PC-3 (cell line): ENCODE results near the gene IGSF9B. TPM values are rescaled to one million over a fixed set of nuclear protein-coding genes. Genes with fewer than 3 reads are reported as not detected.

ENCODE experiments used
- ATAC-seq: fragments of 200-7000 bp; cut with Tn5 transposase; 2 replicates; pipeline ENCODE4 v1.9.1; 2020; ENCODE audit warnings: mild to moderate bottlenecking, moderate library complexity
- BruUV-seq: library from RNA; stranded (reverse); fragments of 400-500 nt; replicated peaks from 2 replicates; lab custom pipeline; 2021; lab: Mats Ljungman, UMichigan
- CTCF ChIA-PET: fragments of 300-600 bp; sonication (Branson Sonifier 250); formaldehyde crosslinking; loops from one replicate; lab custom pipeline; 2022; ENCODE audit warnings: antibody characterized with exemption; lab: Charles Lee
- POLR2A ChIA-PET: fragments of 300-600 bp; sonication (Branson Sonifier 250); formaldehyde crosslinking; loops from one replicate; lab custom pipeline; 2022; ENCODE audit warnings: antibody characterized with exemption; ENCODE audit not compliant: unreplicated experiment; lab: Charles Lee
- DNase-seq: peaks from one replicate; pipeline ENCODE4 v3.0.0-alpha.2; 2015
- H2AFZ ChIP-seq: fragments of 300-600 bp; sonication (generic); 2 replicates; pipeline ENCODE4 v1.6.0; 2016; ENCODE audit warnings: antibody characterized with exemption, low read length
- H3F3A ChIP-seq: fragments of 300-600 bp; sonication (generic); one replicate; pipeline ENCODE4 v1.6.0; 2017; ENCODE audit warnings: antibody characterized with exemption, low read length, control low read depth, mild to moderate bottlenecking; ENCODE audit not compliant: unreplicated experiment
- H3K27ac ChIP-seq: fragments of 300-600 bp; sonication (generic); 2 replicates; pipeline ENCODE4 v1.5.1; 2016; ENCODE audit warnings: mild to moderate bottlenecking, low read length
- H3K27me3 ChIP-seq: fragments of 300-600 bp; sonication (generic); 2 replicates; pipeline ENCODE4 v1.6.1; 2016; ENCODE audit warnings: low read length, mixed read lengths
- H3K36me3 ChIP-seq: fragments of 300-600 bp; sonication (generic); 2 replicates; pipeline ENCODE4 v1.6.1; 2016; ENCODE audit warnings: low read depth, mixed run types, low read length, mixed read lengths
- H3K4me1 ChIP-seq: fragments of 300-600 bp; sonication (generic); 2 replicates; pipeline ENCODE4 v1.5.1; 2016; ENCODE audit warnings: low read length; ENCODE audit not compliant: insufficient read depth
- H3K4me2 ChIP-seq: fragments of 300-600 bp; sonication (generic); 2 replicates; pipeline ENCODE4 v1.6.0; 2016; ENCODE audit warnings: low read length
- H3K4me3 ChIP-seq: fragments of 300-600 bp; sonication (generic); 2 replicates; pipeline ENCODE4 v1.5.1; 2016; ENCODE audit warnings: mild to moderate bottlenecking, low read length, mixed read lengths
- H3K79me2 ChIP-seq: fragments of 300-600 bp; sonication (generic); 2 replicates; pipeline ENCODE4 v1.6.1; 2017; ENCODE audit warnings: low read length, mixed read lengths
- H3K9ac ChIP-seq: fragments of 300-600 bp; sonication (generic); 2 replicates; pipeline ENCODE4 v1.6.0; 2016; ENCODE audit warnings: mild to moderate bottlenecking, low read length
- H3K9me2 ChIP-seq: fragments of 300-600 bp; sonication (generic); replicated peaks from 2 replicates; pipeline ENCODE4 v1.6.1; 2016; ENCODE audit warnings: mixed run types, low read length, mixed read lengths
- H3K9me3 ChIP-seq: fragments of 300-600 bp; sonication (generic); 2 replicates; pipeline ENCODE4 v1.6.1; 2016; ENCODE audit warnings: low read length, mixed read lengths
- H4K20me1 ChIP-seq: fragments of 300-600 bp; sonication (generic); 2 replicates; pipeline ENCODE4 v1.6.1; 2016; ENCODE audit warnings: low read length, mixed read lengths
- EZH2 ChIP-seq: fragments of 300-600 bp; sonication (generic); IDR thresholded peaks from one replicate; pipeline ENCODE4 v1.6.1; 2017; ENCODE audit warnings: antibody characterized with exemption, mild to moderate bottlenecking, low read length; ENCODE audit not compliant: unreplicated experiment
- EZH2phosphoT487 ChIP-seq: fragments of 300-600 bp; sonication (generic); IDR thresholded peaks from 2 replicates; pipeline ENCODE4 v1.6.1; 2018; ENCODE audit warnings: mild to moderate bottlenecking, antibody characterized with exemption, low read length, borderline replicate concordance
- intact Hi-C: fragments of 100-400 bp; cut with micrococcal nuclease; formaldehyde crosslinking; loops from 2 replicates; pipeline ENCODE4 v1.9.0; 2023
- total RNA-seq: library from RNA; depleted of rRNA; stranded (reverse); fragments of >200 nt; gene quantifications from 2 replicates; pipeline ENCODE4 v1.2.3, GENCODE V29; 2014
- TF ChIP-seq, protein P1 (sequence below): fragments of 300-600 bp; sonication (generic); conservative IDR thresholded peaks from 2 replicates; pipeline ENCODE4 v1.5.1; 2017; ENCODE audit warnings: antibody characterized with exemption, low read depth, mild to moderate bottlenecking, low read length

The IGSF9B gene
- total RNA-seq, 1 experiment from 2014 or later: 0.58 TPM

DNA sequence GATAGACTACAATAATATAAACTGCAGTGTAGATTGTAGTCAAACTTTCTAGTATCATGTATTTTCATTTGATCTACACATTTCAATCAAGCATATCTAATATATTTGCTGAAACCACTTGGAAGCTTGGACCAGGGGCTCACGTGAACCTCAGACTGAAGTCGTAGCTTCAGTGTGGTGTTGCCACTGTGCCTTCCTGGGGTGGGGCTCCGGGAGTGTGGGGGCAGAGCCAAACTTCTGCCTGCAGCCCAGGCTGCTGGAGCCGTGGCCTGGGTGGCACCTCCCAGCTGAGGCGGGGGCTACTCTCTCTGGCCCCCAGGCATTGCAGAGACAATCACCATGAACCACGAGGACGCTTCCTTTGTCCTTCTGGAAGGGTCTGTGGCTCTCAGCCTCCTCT is 36.3 kb upstream of the IGSF9B start:
- Histone ChIP-seq H3K4me1 (no peaks in the 10 kb centered on the region), H3K79me2 (no peaks in the 10 kb centered on the region), H3K4me2 (no peak overlapping the region), H3K4me3 (no peak overlapping the region), H4K20me1 (no peaks in the 10 kb centered on the region), H3K27me3 (peaks cover 43% of the 10 kb centered on the region), H3K27ac (no peak overlapping the region), H3F3A (no peaks in the 10 kb centered on the region), H3K36me3 (no peaks in the 10 kb centered on the region), H2AFZ (no peak overlapping the region), H3K9me3 (no peaks in the 10 kb centered on the region), H3K9ac (no peak overlapping the region), H3K9me2 (no peaks in the 10 kb centered on the region)
- CTCF ChIA-PET: no interaction called here
- no peak for ATAC-seq
- TF ChIP-seq EZH2: no peak
- TF ChIP-seq, protein P1, sequence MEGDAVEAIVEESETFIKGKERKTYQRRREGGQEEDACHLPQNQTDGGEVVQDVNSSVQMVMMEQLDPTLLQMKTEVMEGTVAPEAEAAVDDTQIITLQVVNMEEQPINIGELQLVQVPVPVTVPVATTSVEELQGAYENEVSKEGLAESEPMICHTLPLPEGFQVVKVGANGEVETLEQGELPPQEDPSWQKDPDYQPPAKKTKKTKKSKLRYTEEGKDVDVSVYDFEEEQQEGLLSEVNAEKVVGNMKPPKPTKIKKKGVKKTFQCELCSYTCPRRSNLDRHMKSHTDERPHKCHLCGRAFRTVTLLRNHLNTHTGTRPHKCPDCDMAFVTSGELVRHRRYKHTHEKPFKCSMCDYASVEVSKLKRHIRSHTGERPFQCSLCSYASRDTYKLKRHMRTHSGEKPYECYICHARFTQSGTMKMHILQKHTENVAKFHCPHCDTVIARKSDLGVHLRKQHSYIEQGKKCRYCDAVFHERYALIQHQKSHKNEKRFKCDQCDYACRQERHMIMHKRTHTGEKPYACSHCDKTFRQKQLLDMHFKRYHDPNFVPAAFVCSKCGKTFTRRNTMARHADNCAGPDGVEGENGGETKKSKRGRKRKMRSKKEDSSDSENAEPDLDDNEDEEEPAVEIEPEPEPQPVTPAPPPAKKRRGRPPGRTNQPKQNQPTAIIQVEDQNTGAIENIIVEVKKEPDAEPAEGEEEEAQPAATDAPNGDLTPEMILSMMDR: no peak
- no peak for TF ChIP-seq EZH2phosphoT487
- intact Hi-C loops: no loop called here
- POLR2A ChIA-PET: no interaction called here
- BruUV-seq: no TSS peak
- no peak for DNase-seq

GRCh38 chr11:133992121-133992520 is 35.4 kb upstream of the IGSF9B start:
- H3F3A ChIP-seq: no peaks in the 10 kb centered on the region
- H3K27ac ChIP-seq: no peak overlapping the region
- peaks cover 38% of the 10 kb centered on the region for H3K27me3 ChIP-seq
- TF ChIP-seq, protein P1: no peak
- TF ChIP-seq EZH2 (no peak), EZH2phosphoT487 (no peak)
- no peaks in the 10 kb centered on the region for H3K9me2 ChIP-seq
- H3K9ac ChIP-seq: no peak overlapping the region
- ATAC-seq: no peak
- H4K20me1 ChIP-seq: no peaks in the 10 kb centered on the region
- H3K9me3 ChIP-seq: no peaks in the 10 kb centered on the region
- H3K4me2 ChIP-seq: no peak overlapping the region
- H3K4me1 ChIP-seq: no peaks in the 10 kb centered on the region
- CTCF ChIA-PET: no interaction called here
- no peak overlapping the region for H3K4me3 ChIP-seq
- POLR2A ChIA-PET: no interaction called here
- DNase-seq: no peak
- intact Hi-C loops: no loop called here
- no TSS peak for BruUV-seq
- H2AFZ ChIP-seq: no peak overlapping the region
- no peaks in the 10 kb centered on the region for H3K36me3 ChIP-seq
- no peaks in the 10 kb centered on the region for H3K79me2 ChIP-seq

GRCh38 chr11:133991101-133991500 is 34.3 kb upstream of the IGSF9B start:
- CTCF ChIA-PET: interaction anchor here (0.5 kb wide), 1 partner anchor 150 kb away, joined by 7 read pairs; no protein-coding TSS in a partner anchor
- no TSS peak for BruUV-seq
- intact Hi-C loops: no loop called here

More at GRCh38 chr11:133991101-133991500, 34.3 kb upstream of the IGSF9B start:
- Histone ChIP-seq H3K4me2 (no peak overlapping the region), H3K27ac (no peak overlapping the region), H3F3A (no peaks in the 10 kb centered on the region), H3K4me1 (no peaks in the 10 kb centered on the region), H3K79me2 (no peaks in the 10 kb centered on the region), H3K9ac (no peak overlapping the region), H3K4me3 (no peak overlapping the region), H2AFZ (no peak overlapping the region), H3K27me3 (peaks cover 45% of the 10 kb centered on the region), H4K20me1 (no peaks in the 10 kb centered on the region), H3K9me2 (no peaks in the 10 kb centered on the region), H3K36me3 (no peaks in the 10 kb centered on the region), H3K9me3 (no peaks in the 10 kb centered on the region)
- DNase-seq (no peak), ATAC-seq (no peak)
- TF ChIP-seq EZH2phosphoT487 (no peak), EZH2 (no peak)
- TF ChIP-seq, protein P1: no peak
- POLR2A ChIA-PET: no interaction called here
